GM18507 (cell line): ENCODE results near the gene STK36.

Source experiments
- DNase-seq: peaks from one replicate; pipeline ENCODE4 v3.0.0; 2011; ENCODE audit warnings: low read depth; ENCODE audit not compliant: insufficient read length; ENCODE audit errors: extremely low spot score
- FAIRE-seq: peaks from 2 replicates; lab custom pipeline; 2011; peaks lifted over from hg19 to GRCh38; lab: Jason Lieb, UNC

Gene STK36

GRCh38 chr2:218716070-218716469, 44.2 kb downstream of the STK36 start:
- FAIRE-seq (no peak), DNase-seq (no peak)

GRCh38 chr2:218717262-218717661, 45.4 kb downstream of the STK36 start:
- FAIRE-seq (no peak), DNase-seq (no peak)

GRCh38 chr2:218718058-218718457, 46.2 kb downstream of the STK36 start:
- DNase-seq (no peak), FAIRE-seq (no peak)

- FAIRE-seq, result no peak
These were observed 47.6 kb downstream of the STK36 start for GRCh38 chr2:218719457-218719856.

DNA sequence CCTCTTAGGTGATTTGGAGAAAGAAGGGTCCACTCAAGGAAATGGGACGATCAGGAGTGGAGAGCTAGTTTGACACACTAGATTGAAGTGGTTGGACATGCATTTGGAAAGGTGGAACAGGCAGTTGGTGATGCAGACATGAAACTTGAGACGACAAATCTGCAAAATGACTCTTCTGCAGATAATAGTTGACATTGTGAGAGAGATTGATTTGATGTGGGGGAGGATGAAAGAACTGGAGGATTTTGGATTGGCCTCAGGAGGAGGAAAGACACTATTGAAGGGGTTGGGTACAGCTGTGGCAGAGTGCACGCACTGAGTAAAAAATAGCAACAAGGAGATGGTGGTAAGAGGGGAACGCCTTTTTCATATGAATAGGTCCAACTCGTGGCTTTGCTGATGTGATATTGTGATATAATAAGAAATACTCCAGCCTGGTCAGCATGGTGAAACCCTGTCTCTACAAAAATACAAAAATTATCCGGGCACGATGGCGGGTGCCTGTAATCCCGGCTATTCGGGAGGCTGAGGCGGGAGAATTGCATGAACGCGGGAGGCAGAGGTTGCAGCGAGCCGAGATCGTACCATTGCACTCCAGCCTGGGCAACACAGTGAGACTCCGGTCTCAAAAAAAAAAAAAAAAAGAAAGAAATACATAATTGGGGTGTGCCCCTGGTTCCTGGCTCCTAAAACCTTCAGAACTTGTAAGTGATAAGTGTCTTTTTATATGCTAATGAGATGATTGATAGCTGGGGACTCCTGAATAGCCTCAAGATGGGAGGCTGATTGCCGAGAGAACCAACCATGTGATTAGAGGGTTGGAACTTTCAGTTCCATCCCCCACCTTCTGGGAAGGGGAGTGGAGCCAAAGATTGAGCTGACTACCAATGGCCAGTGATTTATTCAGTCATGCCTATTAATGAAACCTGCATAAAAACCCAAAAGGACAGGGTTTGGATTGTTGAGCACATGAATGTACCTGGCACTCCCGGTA, 48.5 kb downstream of the STK36 start:
- DNase-seq, result no peak
- no peak for FAIRE-seq

More at GRCh38 chr2:218719457-218719856, 47.6 kb downstream of the STK36 start:
- no peak for DNase-seq

GRCh38 chr2:218721488-218721887, 49.6 kb downstream of the STK36 start:
- FAIRE-seq, result no peak

GRCh38 chr2:218721934-218722333, 50.0 kb downstream of the STK36 start:
- no peak for DNase-seq

More at GRCh38 chr2:218721488-218721887, 49.6 kb downstream of the STK36 start:
- DNase-seq, result no peak

DNA sequence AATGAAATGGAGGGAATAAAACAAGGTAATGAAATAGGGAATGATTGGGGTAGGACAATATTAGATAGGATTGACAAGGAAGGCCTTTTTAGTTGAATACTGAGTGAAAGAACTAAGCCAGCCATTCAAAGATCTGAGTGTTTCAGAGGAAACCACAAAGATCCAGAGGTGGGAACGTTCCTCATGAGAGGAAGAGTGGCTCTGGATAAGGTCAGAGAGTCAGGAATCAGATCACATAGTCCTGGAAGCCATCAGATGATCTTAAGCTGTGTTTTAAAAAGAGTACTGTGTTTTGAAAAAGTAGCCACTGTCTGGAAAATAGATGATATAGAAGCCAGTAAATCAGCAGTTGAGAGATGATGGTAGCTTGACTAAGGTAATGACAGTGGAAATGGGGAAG, 50.5 kb downstream of the STK36 start:
- DNase-seq, result no peak
- no peak for FAIRE-seq

More at GRCh38 chr2:218721934-218722333, 50.0 kb downstream of the STK36 start:
- FAIRE-seq, result no peak

- FAIRE-seq (peak; percentile 24), DNase-seq (no peak)
These were observed 51.2 kb downstream of the STK36 start for GRCh38 chr2:218722876-218723785.

DNA sequence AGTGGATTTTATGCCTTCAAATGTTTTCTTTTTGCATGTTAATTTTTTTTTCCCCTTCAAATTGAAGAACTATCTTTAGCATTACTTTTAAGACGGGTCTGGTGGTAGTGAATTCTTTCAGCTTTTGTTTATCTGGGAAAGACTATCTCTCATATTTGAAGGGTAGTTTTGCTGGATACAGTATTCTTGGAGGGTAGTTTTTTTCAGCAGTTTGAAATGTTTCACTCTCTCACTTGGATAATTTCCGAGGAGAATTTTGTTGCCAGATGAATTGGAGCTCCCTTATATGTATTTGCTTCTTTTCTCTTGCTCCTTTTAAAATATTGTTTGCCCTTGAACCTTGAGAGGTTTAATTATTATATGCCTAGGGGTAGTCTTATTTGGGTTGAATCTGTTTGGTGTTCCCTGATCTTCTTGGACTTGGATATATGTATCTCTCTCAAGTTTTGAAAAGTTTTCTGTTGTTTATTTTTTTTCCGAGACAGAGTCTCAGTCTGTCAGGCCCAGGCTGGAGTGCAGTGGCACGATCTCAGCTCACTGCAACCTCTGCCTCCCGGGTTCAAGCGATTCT, 54.2 kb downstream of the STK36 start:
- DNase-seq (no peak), FAIRE-seq (no peak)

- FAIRE-seq, result peak; percentile 64
- DNase-seq, result no peak
These were observed 55.7 kb downstream of the STK36 start for GRCh38 chr2:218727502-218728165.

- DNase-seq, result no peak
- FAIRE-seq, result no peak
These were observed 57.8 kb downstream of the STK36 start for GRCh38 chr2:218729640-218730039.

DNA sequence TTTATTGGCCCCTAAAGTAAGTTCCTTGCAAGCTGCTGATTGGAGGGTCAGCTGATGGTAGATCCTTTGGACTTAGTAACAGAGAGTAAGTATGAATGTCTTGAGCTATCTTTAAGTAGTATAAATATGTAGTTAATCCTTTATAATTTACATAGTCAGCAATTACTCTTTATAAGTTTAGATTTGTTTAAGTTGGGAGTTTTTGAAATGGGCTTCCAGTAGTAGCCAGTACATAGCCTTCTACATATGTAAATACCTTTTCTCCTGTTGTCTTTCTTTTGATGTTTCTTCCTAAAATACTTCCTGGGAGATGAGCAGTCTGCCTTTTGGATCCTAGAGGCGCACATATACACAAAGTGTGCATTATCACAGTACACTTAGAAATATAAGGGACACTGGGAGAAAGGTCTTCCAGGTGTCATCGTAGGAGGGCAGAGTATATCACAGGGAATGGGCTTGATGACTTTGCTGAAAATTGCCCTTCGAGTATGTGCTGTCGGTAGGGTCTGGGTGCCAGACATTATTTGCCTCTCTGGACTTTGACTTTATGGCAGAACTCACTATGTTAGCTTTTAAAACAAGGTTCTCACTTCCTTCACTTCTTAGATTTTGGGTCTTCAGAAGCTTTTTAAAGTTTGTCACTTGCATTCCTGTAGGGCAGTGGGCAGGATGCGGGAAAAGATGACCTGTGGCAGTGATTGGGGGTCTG, 60.3 kb downstream of the STK36 start:
- FAIRE-seq, result no peak

GRCh38 chr2:218732761-218733158, 60.9 kb downstream of the STK36 start:
- no peak for FAIRE-seq
- DNase-seq, result no peak

More for the DNA sequence above, 60.3 kb downstream of the STK36 start:
- DNase-seq, result no peak

- peak; percentile 76 for FAIRE-seq
- no peak for DNase-seq
These were observed 61.5 kb downstream of the STK36 start for GRCh38 chr2:218733171-218734021.

GRCh38 chr2:218734190-218734975, 62.5 kb downstream of the STK36 start:
- DNase-seq, result no peak
- FAIRE-seq, result no peak

DNA sequence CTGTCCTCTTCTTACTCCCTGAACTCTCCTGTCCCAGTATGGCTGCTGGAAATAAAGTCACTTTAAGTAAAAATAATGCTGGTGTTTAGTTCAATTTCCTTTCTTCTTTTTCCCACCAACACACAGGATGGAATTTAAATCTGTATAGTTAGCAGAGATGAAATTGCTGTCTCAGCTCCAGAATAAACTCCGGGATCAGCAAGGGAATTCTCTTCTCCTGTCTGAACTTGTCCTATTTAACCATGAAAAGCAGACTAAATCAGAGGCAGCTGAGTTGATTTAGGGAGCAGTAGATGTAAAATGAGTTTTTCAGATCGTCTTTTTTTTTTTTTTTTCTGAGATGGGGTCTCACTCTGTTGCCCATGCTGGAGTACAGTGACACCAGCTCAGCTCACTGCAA, 64.6 kb downstream of the STK36 start:
- DNase-seq, result no peak
- FAIRE-seq, result no peak
